H1 (cell line): ENCODE measurements around the gene WASL. TPM values are rescaled to one million over a fixed set of nuclear protein-coding genes. Genes with fewer than 3 reads are reported as not detected.

ENCODE experiments used
- CTCF ChIA-PET: fragments of 300-600 bp; sonication (Branson Sonifier 250); formaldehyde crosslinking; loops from one replicate; lab custom pipeline; 2021; ENCODE audit not compliant: partially characterized antibody; lab: Charles Lee
- POLR2A ChIA-PET: fragments of 300-600 bp; sonication (Branson Sonifier 250); formaldehyde crosslinking; loops from one replicate; lab custom pipeline; 2021; ENCODE audit warnings: inconsistent platforms; ENCODE audit not compliant: partially characterized antibody; lab: Charles Lee
- DNase-seq, 2 experiments: peaks; one replicate each; pipeline versions ENCODE4 v3.0.0 to v3.0.0-alpha.2; 2010 to 2022; ENCODE audit warnings: low spot score in 2 of 2, low read depth in 1 of 2, mixed read lengths in 1 of 2
- FAIRE-seq: peaks from 2 replicates; lab custom pipeline; 2011; peaks lifted over from hg19 to GRCh38; lab: Jason Lieb, UNC
- H2AFZ ChIP-seq: 2 replicates; pipeline ENCODE4 v1.8.1; 2012; ENCODE audit warnings: low read length, inconsistent platforms
- H2AK5ac ChIP-seq: 2 replicates; pipeline ENCODE4 v1.6.1; 2013; ENCODE audit warnings: low read depth, low read length
- H2BK120ac ChIP-seq: replicated peaks from 2 replicates; pipeline ENCODE3; 2013; ENCODE audit warnings: low read depth, low read length, inconsistent platforms
- H2BK12ac ChIP-seq: 2 replicates; pipeline ENCODE4 v1.6.1; 2013; ENCODE audit warnings: low read depth, low read length
- H2BK15ac ChIP-seq: 2 replicates; pipeline ENCODE4 v1.6.1; 2013; ENCODE audit warnings: low read length
- H2BK20ac ChIP-seq: 2 replicates; pipeline ENCODE4 v1.6.1; 2013; ENCODE audit warnings: low read length
- H2BK5ac ChIP-seq: 2 replicates; pipeline ENCODE4 v1.6.1; 2013; ENCODE audit warnings: low read depth, low read length
- H3K14ac ChIP-seq: 2 replicates; pipeline ENCODE4 v1.6.1; 2013; ENCODE audit warnings: inconsistent platforms; ENCODE audit not compliant: insufficient read length
- H3K18ac ChIP-seq: 2 replicates; pipeline ENCODE4 v1.6.1; 2013; ENCODE audit warnings: low read length; ENCODE audit errors: extremely low read depth
- H3K23ac ChIP-seq: 2 replicates; pipeline ENCODE4 v1.6.1; 2013; ENCODE audit warnings: inconsistent platforms; ENCODE audit not compliant: insufficient read length
- H3K23me2 ChIP-seq: 2 replicates; pipeline ENCODE4 v1.6.1; 2013; ENCODE audit warnings: low read depth, low read length
- H3K27ac ChIP-seq: 2 replicates; pipeline ENCODE4 v1.6.1; 2011; ENCODE audit warnings: low read depth, low read length, inconsistent platforms
- H3K27me3 ChIP-seq, 4 experiments: replicated peaks in 1 of 4; 1 replicate in 1 of 4; 2 replicates in 3 of 4; pipeline versions ENCODE4 v1.6.1 to v1.8.1; 2011 to 2013; ENCODE audit warnings: low read length in 3 of 4, mild to moderate bottlenecking in 3 of 4, inconsistent platforms in 2 of 4, mixed read lengths in 2 of 4, moderate library complexity in 1 of 4; ENCODE audit not compliant: control insufficient read depth in 3 of 4, insufficient read depth in 3 of 4; ENCODE audit errors: extremely low read depth in 1 of 4
- H3K36me3 ChIP-seq, 4 experiments: 2 replicates each; pipeline versions ENCODE4 v1.6.1 to v1.8.1; 2011 to 2013; ENCODE audit warnings: mild to moderate bottlenecking in 4 of 4, low read length in 3 of 4, moderate library complexity in 2 of 4, control low read depth in 1 of 4, inconsistent platforms in 1 of 4; ENCODE audit not compliant: insufficient read depth in 4 of 4, control insufficient read depth in 2 of 4
- H3K4ac ChIP-seq: replicated peaks from 2 replicates; pipeline ENCODE3; 2013; ENCODE audit warnings: low read length, low read depth, mixed read lengths, inconsistent platforms; ENCODE audit not compliant: insufficient read length
- H3K4me1 ChIP-seq, 4 experiments: replicated peaks in 1 of 4; 1 replicate in 1 of 4; 2 replicates in 3 of 4; pipeline versions ENCODE4 v1.6.1 to v1.8.1; 2011 to 2013; ENCODE audit warnings: low read length in 3 of 4, inconsistent platforms in 2 of 4, mixed read lengths in 1 of 4; ENCODE audit not compliant: insufficient read depth in 4 of 4, control insufficient read depth in 3 of 4
- H3K4me2 ChIP-seq, 2 experiments: 2 replicates each; pipeline versions ENCODE4 v1.6.1 to v1.8.1; 2011 to 2013; ENCODE audit warnings: low read depth in 2 of 2, low read length in 2 of 2, control low read depth in 1 of 2, inconsistent platforms in 1 of 2, mild to moderate bottlenecking in 1 of 2; ENCODE audit not compliant: insufficient read depth in 1 of 2
- H3K4me3 ChIP-seq, 4 experiments: fragments of 200-600, 300-600 bp in 1 of 4; sonication (generic), shearing (Covaris generic), sonication (Bioruptor Twin) in 1 of 4; 2 replicates each; pipeline versions ENCODE4 v1.5.1 to v1.8.1; 2011 to 2016; ENCODE audit warnings: low read length in 4 of 4, low read depth in 3 of 4, control low read depth in 2 of 4, inconsistent platforms in 2 of 4, mild to moderate bottlenecking in 2 of 4, mixed read lengths in 1 of 4, moderate library complexity in 1 of 4; ENCODE audit not compliant: insufficient read depth in 2 of 4; ENCODE audit errors: extremely low read depth in 1 of 4
- H3K56ac ChIP-seq: replicated peaks from 2 replicates; pipeline ENCODE3; 2013; ENCODE audit warnings: low read depth, mild to moderate bottlenecking, mixed read lengths, low read length, inconsistent platforms; ENCODE audit not compliant: insufficient read length
- H3K79me1 ChIP-seq: 2 replicates; pipeline ENCODE4 v1.6.1; 2013; ENCODE audit warnings: low read depth, low read length, control low read depth
- H3K79me2 ChIP-seq, 2 experiments: 2 replicates each; pipeline versions ENCODE4 v1.6.1 to v1.8.1; 2012 to 2013; ENCODE audit warnings: low read length in 2 of 2, mild to moderate bottlenecking in 2 of 2, inconsistent platforms in 1 of 2; ENCODE audit not compliant: insufficient read depth in 2 of 2, control insufficient read depth in 1 of 2
- H3K9ac ChIP-seq, 4 experiments: replicated peaks in 1 of 4; 1 replicate in 1 of 4; 2 replicates in 3 of 4; pipeline versions ENCODE4 v1.6.1 to v1.8.1; 2011 to 2013; ENCODE audit warnings: low read depth in 3 of 4, low read length in 3 of 4, control low read depth in 2 of 4, mild to moderate bottlenecking in 2 of 4, moderate library complexity in 2 of 4, inconsistent platforms in 1 of 4; ENCODE audit errors: extremely low read depth in 1 of 4
- H3K9me3 ChIP-seq, 2 experiments: 2 replicates each; pipeline versions ENCODE4 v1.6.1 to v1.8.1; 2012 to 2013; ENCODE audit warnings: mild to moderate bottlenecking in 2 of 2, moderate library complexity in 2 of 2, control low read depth in 1 of 2, inconsistent platforms in 1 of 2, low read depth in 1 of 2, low read length in 1 of 2, mixed read lengths in 1 of 2; ENCODE audit not compliant: insufficient read depth in 2 of 2
- H4K20me1 ChIP-seq, 2 experiments: replicated peaks in 1 of 2; 2 replicates each; pipeline versions ENCODE3 to v1.8.1; 2011 to 2013; ENCODE audit warnings: inconsistent platforms in 2 of 2, low read length in 2 of 2, mild to moderate bottlenecking in 1 of 2; ENCODE audit not compliant: insufficient read depth in 2 of 2, control insufficient read depth in 1 of 2
- H4K5ac ChIP-seq: 2 replicates; pipeline ENCODE4 v1.6.1; 2013; ENCODE audit warnings: low read length, low read depth, mixed read lengths, inconsistent platforms; ENCODE audit not compliant: insufficient read length
- H4K8ac ChIP-seq: 2 replicates; pipeline ENCODE4 v1.8.0; 2013; ENCODE audit warnings: mild to moderate bottlenecking, moderate library complexity, low read length, inconsistent platforms; ENCODE audit not compliant: insufficient read depth; ENCODE audit errors: extremely low read depth
- H4K91ac ChIP-seq: replicated peaks from 2 replicates; pipeline ENCODE3; 2013; ENCODE audit warnings: low read length, mixed read lengths, inconsistent platforms; ENCODE audit not compliant: insufficient read length
- BRCA1 ChIP-seq: IDR thresholded peaks from 2 replicates; pipeline ENCODE4 v1.6.1; 2012; ENCODE audit warnings: low read depth, low read length, improper control_type of control experiment
- CHD2 ChIP-seq: IDR thresholded peaks from 2 replicates; pipeline ENCODE4 v1.6.1; 2012; ENCODE audit warnings: low read length, improper control_type of control experiment
- FOSL1 ChIP-seq: IDR thresholded peaks from 2 replicates; pipeline ENCODE4 v1.6.1; 2011; ENCODE audit warnings: mild to moderate bottlenecking, low read depth, low read length, moderate library complexity; ENCODE audit not compliant: insufficient read depth
- GABPA ChIP-seq: IDR thresholded peaks from 2 replicates; pipeline ENCODE4 v1.6.1; 2011; ENCODE audit warnings: mild to moderate bottlenecking, low read length, moderate library complexity, borderline replicate concordance; ENCODE audit not compliant: insufficient read depth
- NRF1 ChIP-seq: IDR thresholded peaks from 2 replicates; pipeline ENCODE4 v1.6.1; 2011; ENCODE audit warnings: mild to moderate bottlenecking, low read depth, low read length, improper control_type of control experiment
- POLR2AphosphoS5 ChIP-seq: IDR thresholded peaks from 2 replicates; pipeline ENCODE4 v1.6.1; 2011; ENCODE audit warnings: low read depth, low read length
- SAP30 ChIP-seq: fragments of 300-600 bp; sonication (generic); IDR thresholded peaks from 2 replicates; pipeline ENCODE4 v1.7.1; 2012; ENCODE audit warnings: low read length, moderate library complexity, mild to moderate bottlenecking, inconsistent platforms; ENCODE audit not compliant: insufficient read depth, insufficient replicate concordance
- SIRT6 ChIP-seq: IDR thresholded peaks from one replicate; pipeline ENCODE4 v1.7.1; 2012; ENCODE audit warnings: low read length, inconsistent platforms
- SP4 ChIP-seq: IDR thresholded peaks from 2 replicates; pipeline ENCODE4 v1.6.1; 2012; ENCODE audit warnings: low read length, inconsistent platforms
- SUZ12 ChIP-seq: fragments of 200-600 bp; sonication (generic); IDR thresholded peaks from 2 replicates; pipeline ENCODE4 v1.6.1; 2012; ENCODE audit warnings: mild to moderate bottlenecking, inconsistent platforms, low read length, moderate library complexity, mixed read lengths
- TAF7 ChIP-seq: optimal IDR thresholded peaks from 2 replicates; pipeline ENCODE3; 2011; ENCODE audit warnings: low read depth, mild to moderate bottlenecking, inconsistent platforms, low read length, moderate library complexity, borderline replicate concordance
- TCF12 ChIP-seq: IDR thresholded peaks from 2 replicates; pipeline ENCODE4 v1.6.1; 2011; ENCODE audit warnings: low read depth, mild to moderate bottlenecking, low read length
- ZNF274 ChIP-seq: IDR thresholded peaks from 2 replicates; pipeline ENCODE4 v1.7.0; 2012; ENCODE audit warnings: low read length, borderline replicate concordance; ENCODE audit errors: extremely low read depth
- WGBS, 2 experiments: shearing (Covaris generic) in 1 of 2; methylation state at CpG; one replicate each; pipeline versions ENCODE4 v1.1.6 to v1.1.7; 2013 to 2015; ENCODE audit warnings: low lambda C conversion rate in 2 of 2, mixed read lengths in 2 of 2, inconsistent platforms in 1 of 2, low coverage in 1 of 2, missing lambda C conversion rate in 1 of 2; ENCODE audit not compliant: insufficient replicate concordance in 2 of 2, insufficient coverage in 1 of 2, insufficient read length in 1 of 2; ENCODE audit errors: extremely low coverage in 1 of 2, missing lambda C conversion rate in 1 of 2; 5-methylcytosine and 5-hydroxymethylcytosine counted together
- polyA plus RNA-seq, 7 experiments: library from polyadenylated mRNA; depleted of rRNA in 3 of 7; stranded (reverse) in 5 of 7; unstranded in 2 of 7; fragments of >200 nt in 5 of 7; fragments of 200-250 nt in 2 of 7; gene quantifications; 1 replicate in 5 of 7; 2 replicates in 1 of 7; 4 replicates in 1 of 7; pipeline versions ENCODE4 v1.2.1 to v1.2.3, GENCODE V29; 2011 to 2013; ENCODE audit warnings: missing spikeins in 2 of 7, mixed read lengths in 2 of 7
- total RNA-seq: library from RNA; stranded (reverse); fragmentation: NEBNext Ultra II Directional; extraction: Animal tissue kit (Norgen Biotek cat#: 25700); gene quantifications from 2 replicates; pipeline ENCODE4 v1.2.1, GENCODE V29; 2021
- TF ChIP-seq, protein P1 (sequence below): IDR thresholded peaks from 2 replicates; pipeline ENCODE4 v1.6.1; 2012; ENCODE audit warnings: inconsistent platforms

WASL gene
- total and polyA plus RNA-seq, 2 of the 8 experiments (the other 6 are each of a cell fraction or from before 2014, with no cell fraction given): 7.7 to 38.9 TPM

DNA sequence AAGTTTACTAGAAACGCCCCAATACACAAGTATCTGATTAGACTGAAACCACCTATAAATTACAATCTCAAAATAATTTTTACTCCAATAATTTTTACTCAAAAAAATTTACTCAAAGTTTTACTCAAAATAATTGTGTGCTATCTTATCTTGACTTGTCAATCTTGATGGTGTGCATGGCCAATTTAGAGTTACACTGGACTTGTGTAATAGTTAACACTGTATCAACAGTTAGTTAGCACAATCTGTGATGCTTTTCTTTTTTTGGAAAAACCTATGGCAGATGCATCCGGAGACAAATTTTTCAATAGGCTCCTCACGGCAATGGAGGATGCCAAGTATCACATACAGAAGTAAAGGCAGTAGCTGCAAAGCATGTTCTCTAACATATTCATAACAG, 68.2 kb downstream of the WASL start:
- Histone ChIP-seq H2BK12ac (no peak overlapping the region), H3K18ac (no peak overlapping the region), H2BK15ac (no peak overlapping the region), H3K9ac (no peak overlapping the region), H3K4me3 (no peak overlapping the region), H3K56ac (no peak overlapping the region), H3K14ac (no peak overlapping the region), H2BK5ac (no peak overlapping the region), H4K5ac (no peak overlapping the region), H3K9me3 (no peaks in the 10 kb centered on the region), H2AFZ (no peak overlapping the region), H3K23ac (no peak overlapping the region), H4K20me1 (no peaks in the 10 kb centered on the region), H2BK20ac (no peak overlapping the region), H4K8ac (no peak overlapping the region), H3K4me2 (no peak overlapping the region), H3K4ac (no peak overlapping the region), H3K27ac (no peak overlapping the region), H3K79me2 (no peaks in the 10 kb centered on the region), H3K4me1 (no peaks in the 10 kb centered on the region), H3K79me1 (no peaks in the 10 kb centered on the region), H2AK5ac (no peak overlapping the region), H3K27me3 (peaks cover 0 to 1% (median 0%) of the 10 kb centered on the region in 4 experiments; a peak in 1 of 7 replicates), H3K23me2 (no peaks in the 10 kb centered on the region), H4K91ac (no peak overlapping the region), H2BK120ac (no peak overlapping the region), H3K36me3 (peaks cover 0 to 27% (median 4%) of the 10 kb centered on the region in 4 experiments; a peak in 3 of 8 replicates)
- ChIA-PET CTCF (interaction anchor here (2.4 kb wide), 1 partner anchor 44 kb away, joined by 20 read pairs; no protein-coding TSS in a partner anchor), POLR2A (no interaction called here)
- DNase-seq (no peak), FAIRE-seq (no peak)
- WGBS, 2 experiments: 95% methylated on average over 3 of the region's 3 CpGs; no CpG with 5 or more reads in 1 of the 2 experiments
- TF ChIP-seq NRF1 (no peak), SP4 (no peak), SAP30 (no peak), POLR2AphosphoS5 (no peak), SIRT6 (no peak), TAF7 (no peak), SUZ12 (no peak), ZNF274 (no peak), FOSL1 (no peak), TCF12 (no peak), BRCA1 (no peak), GABPA (no peak), CHD2 (no peak)
- TF ChIP-seq, protein P1, sequence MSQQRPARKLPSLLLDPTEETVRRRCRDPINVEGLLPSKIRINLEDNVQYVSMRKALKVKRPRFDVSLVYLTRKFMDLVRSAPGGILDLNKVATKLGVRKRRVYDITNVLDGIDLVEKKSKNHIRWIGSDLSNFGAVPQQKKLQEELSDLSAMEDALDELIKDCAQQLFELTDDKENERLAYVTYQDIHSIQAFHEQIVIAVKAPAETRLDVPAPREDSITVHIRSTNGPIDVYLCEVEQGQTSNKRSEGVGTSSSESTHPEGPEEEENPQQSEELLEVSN: no peak
